ENCODE measurements around the gene ZNF397.
"Not testable (repeated sequence)": the region's sequence is repeated elsewhere in the genome, so short reads cannot be mapped to it uniquely, and the experiment has no call there.

The ZNF397 gene

DNA sequence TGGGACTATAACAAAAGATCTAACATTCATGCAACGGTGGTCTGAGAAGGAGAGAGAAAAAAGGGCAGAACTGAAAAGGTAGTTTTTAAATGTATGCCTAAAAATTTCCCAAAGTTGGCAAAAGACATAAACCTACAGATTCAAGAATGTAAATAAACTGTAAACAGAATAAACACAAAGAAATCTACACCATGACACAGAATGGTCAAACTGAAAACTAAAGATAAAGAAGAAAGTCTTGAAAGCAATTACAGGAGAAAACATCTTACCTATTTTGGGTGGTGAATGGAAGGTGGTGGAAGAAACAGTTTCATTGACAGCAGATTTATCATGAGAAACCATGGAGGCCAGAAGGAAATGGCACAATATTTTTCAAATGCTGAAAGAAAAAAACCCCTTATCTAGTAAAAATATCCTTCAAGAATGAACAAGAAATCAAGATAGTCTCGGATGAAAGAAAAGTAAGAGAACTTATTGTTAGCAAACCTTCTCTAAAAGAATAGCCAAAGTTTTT, 35.6 kb upstream of the ZNF397 start:
- TF ChIP-seq, protein P1, sequence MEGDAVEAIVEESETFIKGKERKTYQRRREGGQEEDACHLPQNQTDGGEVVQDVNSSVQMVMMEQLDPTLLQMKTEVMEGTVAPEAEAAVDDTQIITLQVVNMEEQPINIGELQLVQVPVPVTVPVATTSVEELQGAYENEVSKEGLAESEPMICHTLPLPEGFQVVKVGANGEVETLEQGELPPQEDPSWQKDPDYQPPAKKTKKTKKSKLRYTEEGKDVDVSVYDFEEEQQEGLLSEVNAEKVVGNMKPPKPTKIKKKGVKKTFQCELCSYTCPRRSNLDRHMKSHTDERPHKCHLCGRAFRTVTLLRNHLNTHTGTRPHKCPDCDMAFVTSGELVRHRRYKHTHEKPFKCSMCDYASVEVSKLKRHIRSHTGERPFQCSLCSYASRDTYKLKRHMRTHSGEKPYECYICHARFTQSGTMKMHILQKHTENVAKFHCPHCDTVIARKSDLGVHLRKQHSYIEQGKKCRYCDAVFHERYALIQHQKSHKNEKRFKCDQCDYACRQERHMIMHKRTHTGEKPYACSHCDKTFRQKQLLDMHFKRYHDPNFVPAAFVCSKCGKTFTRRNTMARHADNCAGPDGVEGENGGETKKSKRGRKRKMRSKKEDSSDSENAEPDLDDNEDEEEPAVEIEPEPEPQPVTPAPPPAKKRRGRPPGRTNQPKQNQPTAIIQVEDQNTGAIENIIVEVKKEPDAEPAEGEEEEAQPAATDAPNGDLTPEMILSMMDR (IDR thresholded peaks at IDR 0.05): no peak
- Histone ChIP-seq H3K4me3 (no peak overlapping the region), H3K27ac (no peak overlapping the region)
- DNase-seq (ENCODE audit: low spot score): no peak

DNA sequence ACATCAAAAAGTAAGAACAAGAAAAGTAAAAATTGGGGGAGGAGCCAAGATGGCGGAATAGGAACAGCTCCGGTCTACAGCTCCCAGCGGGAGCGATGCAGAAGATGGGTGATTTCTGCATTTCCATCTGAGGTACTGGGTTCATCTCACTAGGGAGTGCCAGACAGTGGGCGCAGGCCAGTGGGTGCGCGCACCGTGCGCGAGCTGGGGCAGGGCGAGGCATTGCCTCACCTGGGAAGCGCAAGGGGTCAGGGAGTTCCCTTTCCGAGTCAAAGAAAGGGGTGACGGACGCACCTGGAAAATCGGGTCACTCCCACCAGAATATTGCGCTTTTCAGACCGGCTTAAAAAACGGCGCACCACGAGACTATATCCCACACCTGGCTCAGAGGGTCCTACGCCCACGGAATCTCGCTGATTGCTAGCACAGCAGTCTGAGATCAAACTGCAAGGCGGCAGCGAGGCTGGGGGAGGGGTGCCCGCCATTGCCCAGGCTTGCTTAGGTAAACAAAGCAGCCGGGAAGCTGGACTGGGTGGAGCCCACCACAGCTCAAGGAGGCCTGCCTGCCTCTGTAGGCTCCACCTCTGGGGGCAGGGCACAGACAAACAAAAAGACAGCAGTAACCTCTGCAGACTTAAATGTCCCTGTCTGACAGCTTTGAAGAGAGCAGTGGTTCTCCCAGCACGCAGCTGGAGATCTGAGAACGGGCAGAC, 34.9 kb upstream of the ZNF397 start:
- not testable (repeated sequence) for H3K4me3 ChIP-seq; H3K27ac ChIP-seq; DNase-seq (ENCODE audit: low spot score)

DNA sequence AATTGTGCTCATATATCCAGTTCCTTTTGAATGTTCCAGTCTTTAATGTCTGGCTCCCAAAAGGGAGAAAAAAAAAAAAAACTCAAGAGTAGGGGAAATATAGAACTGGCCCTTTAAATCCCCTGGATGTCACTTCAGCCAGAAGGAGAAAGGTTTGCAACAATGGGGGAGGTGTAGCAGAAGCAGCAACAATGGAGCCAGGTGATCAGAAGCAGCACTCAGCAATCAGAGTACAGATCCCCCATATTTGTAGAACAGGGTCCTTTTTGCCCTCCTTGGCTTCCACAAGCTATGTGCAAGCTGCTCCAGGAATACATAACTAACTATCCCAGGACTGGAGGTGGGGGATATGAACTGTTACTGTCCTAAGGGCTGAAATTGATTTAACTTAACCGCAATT, 25.8 kb upstream of the ZNF397 start:
- no peak for DNase-seq (ENCODE audit: low spot score)
- TF ChIP-seq, protein P1 (IDR thresholded peaks at IDR 0.05): no peak
- Histone ChIP-seq H3K4me3 (no peak overlapping the region), H3K27ac (no peak overlapping the region)

DNA sequence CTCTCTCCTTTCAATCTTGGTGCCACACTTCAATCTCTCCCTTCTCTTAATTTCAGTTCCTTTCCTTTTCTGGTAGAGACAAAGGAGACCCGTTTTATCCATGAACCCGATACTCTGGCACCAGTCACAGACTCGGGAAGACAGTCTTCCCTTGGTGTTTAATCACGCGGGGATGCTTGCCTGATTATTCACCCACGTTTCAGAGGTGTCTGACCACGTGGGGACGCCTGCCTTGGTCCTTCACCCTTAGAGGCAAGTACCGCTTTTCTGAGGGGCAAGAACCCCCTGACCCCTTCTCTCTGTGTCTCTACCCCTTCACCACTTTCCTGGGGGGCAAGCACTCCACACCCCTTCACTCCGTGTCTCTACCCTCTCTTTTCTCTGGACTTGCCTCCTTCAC, 24.2 kb upstream of the ZNF397 start:
- DNase-seq (ENCODE audit: low spot score); H3K27ac ChIP-seq; H3K4me3 ChIP-seq: not testable (repeated sequence)

DNA sequence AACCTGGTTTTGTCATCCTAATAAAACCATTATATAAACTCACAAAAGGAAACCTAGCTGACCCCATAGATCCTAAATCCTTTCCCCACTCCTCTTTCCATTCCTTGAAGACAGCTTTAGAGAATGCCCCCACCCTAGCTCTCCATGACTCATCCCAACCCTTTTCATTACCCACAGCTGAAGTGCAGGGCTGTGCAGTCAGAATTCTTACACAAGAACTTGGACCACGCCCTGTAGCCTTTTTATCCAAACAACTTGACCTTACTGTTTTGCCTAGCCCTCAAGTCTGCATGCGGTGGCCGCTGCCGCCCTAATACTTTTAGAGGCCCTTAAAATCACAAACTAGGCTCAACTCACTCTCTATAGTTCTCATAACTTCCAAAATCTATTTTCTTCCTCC, 21.5 kb upstream of the ZNF397 start:
- not testable (repeated sequence) for H3K27ac ChIP-seq; H3K4me3 ChIP-seq; DNase-seq (ENCODE audit: low spot score)

DNA sequence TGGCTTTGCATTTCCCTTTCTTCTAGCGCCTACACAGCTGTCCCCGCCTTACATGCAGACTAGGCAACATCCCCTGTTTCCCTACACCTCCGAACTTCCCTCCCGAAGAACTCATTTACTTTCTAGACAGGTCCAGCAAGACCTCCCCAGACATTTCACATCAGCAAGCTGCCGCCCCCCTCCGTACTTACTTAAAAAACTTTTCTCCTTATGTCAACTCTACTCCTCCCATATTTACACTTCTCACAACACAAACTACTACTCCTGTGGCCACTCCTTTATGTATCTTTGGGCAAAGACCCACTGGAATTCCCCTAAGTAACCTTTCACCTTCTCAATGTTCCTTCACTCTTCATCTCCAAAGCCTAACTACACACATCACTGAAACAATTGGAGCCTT, 20.4 kb upstream of the ZNF397 start:
- Histone ChIP-seq H3K27ac (no peak overlapping the region), H3K4me3 (no peak overlapping the region)
- DNase-seq (ENCODE audit: low spot score): no peak
- TF ChIP-seq, protein P1 (IDR thresholded peaks at IDR 0.05): no peak

DNA sequence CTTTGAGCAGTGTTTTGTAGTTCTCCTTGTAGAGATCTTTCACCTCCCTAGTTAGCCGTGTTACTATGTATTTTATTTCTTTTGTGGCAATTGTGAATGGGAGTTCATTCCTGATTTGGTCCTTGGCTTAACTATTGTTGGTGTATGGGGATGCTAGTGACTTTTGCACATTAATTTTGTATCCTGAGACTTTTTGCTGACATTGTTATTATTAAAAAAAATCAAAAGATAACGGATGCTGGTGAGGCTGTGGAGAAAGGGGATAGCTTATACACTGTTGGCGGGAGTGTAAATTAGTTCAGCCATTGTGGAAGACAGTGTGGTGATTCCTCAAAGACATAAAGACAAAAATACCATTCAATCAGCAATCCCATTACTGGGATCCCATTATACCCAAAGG, 17.0 kb upstream of the ZNF397 start:
- TF ChIP-seq, protein P1 (IDR thresholded peaks at IDR 0.05): no peak
- H3K27ac ChIP-seq: no peak overlapping the region
- no peak for DNase-seq (ENCODE audit: low spot score)
- H3K4me3 ChIP-seq: no peak overlapping the region

DNA sequence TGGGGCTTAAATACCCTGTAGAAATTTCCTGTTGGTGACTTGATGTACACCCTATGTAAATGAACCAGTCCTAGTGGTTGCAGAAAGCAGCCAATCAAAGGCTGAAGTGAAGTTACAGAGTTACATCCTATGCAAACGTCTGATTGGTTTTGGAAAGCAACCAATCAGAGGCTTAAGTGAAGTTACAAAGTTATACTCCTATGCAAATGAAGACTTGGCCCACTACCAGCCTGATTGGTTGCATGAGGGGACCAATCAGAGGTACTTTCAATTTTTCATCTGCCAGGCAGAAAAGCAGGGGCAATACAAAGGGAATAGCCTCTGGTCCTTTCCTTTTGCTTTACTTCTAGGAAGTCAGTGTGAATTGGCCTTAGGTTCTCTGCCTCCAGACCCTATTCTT, 13.6 kb upstream of the ZNF397 start:
- no peak overlapping the region for H3K27ac ChIP-seq
- TF ChIP-seq, protein P1 (IDR thresholded peaks at IDR 0.05): no peak
- no peak overlapping the region for H3K4me3 ChIP-seq
- DNase-seq (ENCODE audit: low spot score): no peak

DNA sequence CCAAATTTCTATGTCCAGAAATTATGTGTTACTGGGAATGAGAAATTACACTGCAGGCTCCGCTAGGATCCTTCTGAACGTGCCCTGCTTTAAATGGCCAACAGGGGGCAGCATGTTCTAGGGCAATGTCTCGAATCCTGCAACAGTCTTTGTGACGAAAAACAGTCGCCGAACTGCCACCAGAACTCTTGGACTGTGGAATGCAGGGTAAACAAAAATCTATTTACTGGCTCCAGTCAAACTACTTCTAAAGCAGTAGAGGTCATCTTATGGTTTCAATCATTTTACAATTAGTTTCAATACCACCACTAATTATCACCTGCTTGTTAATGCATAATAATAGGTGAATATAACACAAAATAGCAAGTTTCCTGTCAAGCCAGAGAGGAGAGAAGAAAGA, 9.8 kb upstream of the ZNF397 start:
- H3K27ac ChIP-seq: no peak overlapping the region
- peak overlapping the region; percentile 39 for H3K4me3 ChIP-seq
- TF ChIP-seq, protein P1 (IDR thresholded peaks at IDR 0.05): peak; percentile 93
- peak; percentile 77 for DNase-seq (ENCODE audit: low spot score)
